Measurements from ENCODE around the gene IL24.

The IL24 gene

GRCh38 chr1:206953626-206954025, 56.4 kb downstream of the IL24 start:
- DNase-seq (ENCODE audit: low read depth), result no peak

Measured in T-helper 22 cell (primary cell).